ENCODE results near the gene OR2A14. TPM values are rescaled to one million over a fixed set of nuclear protein-coding genes. Genes with fewer than 3 reads are reported as not detected.
A peak's percentile ranks its signal among the peaks of the same experiment; 100 is the strongest.
"Not testable (repeated sequence)": the region's sequence is repeated elsewhere in the genome, so short reads cannot be mapped to it uniquely, and the experiment has no call there.

Gene OR2A14
- total RNA-seq, 2 donors from 2014 or later = not detected

DNA sequence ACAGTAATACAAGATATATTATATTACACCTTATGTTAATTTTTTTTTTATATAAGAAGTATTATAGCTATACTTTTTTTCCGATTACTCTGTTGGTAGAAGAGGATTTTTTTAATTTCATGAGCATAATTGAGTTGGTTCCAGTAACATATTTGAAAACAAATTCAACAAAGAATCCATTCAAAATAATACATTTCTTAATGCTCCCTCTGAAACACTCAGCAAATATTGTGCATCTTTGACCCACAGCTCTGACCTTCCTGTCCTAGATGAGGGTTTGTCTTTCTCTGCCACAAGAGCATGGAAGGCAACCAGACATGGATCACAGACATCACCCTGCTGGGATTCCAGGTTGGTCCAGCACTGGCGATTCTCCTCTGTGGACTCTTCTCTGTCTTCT lies 13.7 kb upstream of the OR2A14 start, which contains the start of gene OR2A2:
Gene OR2A2, plus strand, starts transcription at position 301 of the 400 bp plus-strand sequence. Its CDS starts 0 bp downstream, at position 301.
- intact Hi-C loops (cut with DNase I) = no loop called here
- TF ChIP-seq POLR2AphosphoS5 (IDR thresholded peaks at IDR 0.05) (no peak), POLR2A (IDR thresholded peaks at IDR 0.05) (no peak)
- TF ChIP-seq, protein P1, sequence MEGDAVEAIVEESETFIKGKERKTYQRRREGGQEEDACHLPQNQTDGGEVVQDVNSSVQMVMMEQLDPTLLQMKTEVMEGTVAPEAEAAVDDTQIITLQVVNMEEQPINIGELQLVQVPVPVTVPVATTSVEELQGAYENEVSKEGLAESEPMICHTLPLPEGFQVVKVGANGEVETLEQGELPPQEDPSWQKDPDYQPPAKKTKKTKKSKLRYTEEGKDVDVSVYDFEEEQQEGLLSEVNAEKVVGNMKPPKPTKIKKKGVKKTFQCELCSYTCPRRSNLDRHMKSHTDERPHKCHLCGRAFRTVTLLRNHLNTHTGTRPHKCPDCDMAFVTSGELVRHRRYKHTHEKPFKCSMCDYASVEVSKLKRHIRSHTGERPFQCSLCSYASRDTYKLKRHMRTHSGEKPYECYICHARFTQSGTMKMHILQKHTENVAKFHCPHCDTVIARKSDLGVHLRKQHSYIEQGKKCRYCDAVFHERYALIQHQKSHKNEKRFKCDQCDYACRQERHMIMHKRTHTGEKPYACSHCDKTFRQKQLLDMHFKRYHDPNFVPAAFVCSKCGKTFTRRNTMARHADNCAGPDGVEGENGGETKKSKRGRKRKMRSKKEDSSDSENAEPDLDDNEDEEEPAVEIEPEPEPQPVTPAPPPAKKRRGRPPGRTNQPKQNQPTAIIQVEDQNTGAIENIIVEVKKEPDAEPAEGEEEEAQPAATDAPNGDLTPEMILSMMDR (IDR thresholded peaks at IDR 0.05) = no peak
- 86% methylated on average over 2 of the region's 2 CpGs for WGBS
- Histone ChIP-seq H3K27ac (no peak within 1 kb of the TSS), H3K27me3 (replicated peaks; ENCODE audit: insufficient read depth) (no peaks in the 10 kb centered on the region), H3K4me3 (no peak within 1 kb of the TSS), H3K4me1 (replicated peaks) (no peaks in the 10 kb centered on the region), H3K9me3 (no peaks in the 10 kb centered on the region), H3K36me3 (no peaks in the 10 kb centered on the region)
- DNase-seq (ENCODE audit: low spot score) = no peak

DNA sequence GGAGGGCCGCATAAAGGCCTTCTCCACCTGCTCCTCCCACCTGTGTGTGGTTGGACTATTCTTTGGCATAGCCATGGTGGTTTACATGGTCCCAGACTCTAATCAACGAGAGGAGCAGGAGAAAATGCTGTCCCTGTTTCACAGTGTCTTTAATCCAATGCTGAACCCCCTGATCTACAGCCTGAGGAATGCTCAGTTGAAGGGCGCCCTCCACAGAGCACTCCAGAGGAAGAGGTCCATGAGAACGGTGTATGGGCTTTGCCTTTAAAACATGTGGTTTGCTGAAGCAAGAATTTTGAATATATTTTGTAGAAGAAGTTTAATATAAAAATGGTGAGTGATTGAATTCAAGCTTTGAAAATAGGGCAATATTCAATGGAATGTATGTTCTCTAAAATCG lies 12.7 kb upstream of the OR2A14 start:
- Histone ChIP-seq H3K27ac (no peak overlapping the region), H3K27me3 (replicated peaks; ENCODE audit: insufficient read depth) (no peaks in the 10 kb centered on the region), H3K9me3 (no peaks in the 10 kb centered on the region), H3K36me3 (no peaks in the 10 kb centered on the region), H3K4me1 (replicated peaks) (no peaks in the 10 kb centered on the region), H3K4me3 (no peak overlapping the region)
- WGBS = 75% methylated on average over 5 of the region's 5 CpGs
- no peak for DNase-seq (ENCODE audit: low spot score)
- intact Hi-C loops (cut with DNase I) = no loop called here
- TF ChIP-seq POLR2A (IDR thresholded peaks at IDR 0.05) (no peak), POLR2AphosphoS5 (IDR thresholded peaks at IDR 0.05) (no peak)
- TF ChIP-seq, protein P1 (IDR thresholded peaks at IDR 0.05) = no peak

DNA sequence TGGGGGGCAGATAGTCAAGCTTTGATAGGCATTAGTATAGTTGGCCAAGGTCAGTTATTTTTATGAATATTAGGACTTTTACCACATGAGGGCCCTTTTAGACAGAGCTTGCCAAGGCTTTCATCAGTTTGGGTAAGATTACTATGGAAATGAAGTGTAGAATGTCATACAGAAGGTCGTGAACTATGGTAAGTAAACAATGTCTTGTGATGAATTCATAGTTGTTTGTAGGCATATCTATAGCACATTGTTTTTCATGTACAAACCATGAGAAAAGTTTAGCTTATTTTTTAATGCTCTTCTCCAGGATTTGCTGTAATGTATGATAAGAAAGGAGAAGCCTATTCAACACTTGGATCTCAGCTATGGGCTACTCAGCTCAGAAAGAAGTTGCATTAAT lies 9.3 kb upstream of the OR2A14 start:
- TF ChIP-seq POLR2A (IDR thresholded peaks at IDR 0.05) = no peak
- TF ChIP-seq POLR2AphosphoS5 (IDR thresholded peaks at IDR 0.05) = no peak
- TF ChIP-seq, protein P1 (IDR thresholded peaks at IDR 0.05) = no peak
- Histone ChIP-seq H3K27ac (no peak overlapping the region), H3K9me3 (no peaks in the 10 kb centered on the region), H3K27me3 (replicated peaks; ENCODE audit: insufficient read depth) (no peaks in the 10 kb centered on the region), H3K4me3 (no peak overlapping the region), H3K36me3 (no peaks in the 10 kb centered on the region), H3K4me1 (replicated peaks) (no peaks in the 10 kb centered on the region)
- 38% methylated on average over 1 of the region's 1 CpG for WGBS
- DNase-seq (ENCODE audit: low spot score) = no peak
- intact Hi-C loops (cut with DNase I) = no loop called here

DNA sequence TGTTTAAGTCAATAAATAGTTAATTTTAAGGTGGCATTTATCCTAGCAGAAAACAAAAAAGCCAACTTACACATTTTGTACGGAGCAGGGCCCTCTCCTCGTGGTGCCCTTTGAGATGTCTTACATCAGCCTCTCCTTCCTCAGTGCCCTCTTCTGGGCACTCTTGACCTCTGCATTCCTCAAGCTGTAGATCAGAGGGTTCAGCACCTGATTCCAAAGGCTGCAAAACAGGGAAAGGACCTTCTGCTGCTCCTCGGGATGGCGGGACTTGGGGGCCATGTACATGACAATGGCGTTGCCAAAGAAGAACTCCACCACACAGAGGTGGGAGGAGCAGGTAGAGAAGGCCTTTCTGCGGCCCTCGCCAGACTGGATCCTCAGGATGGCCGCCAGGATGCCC lies 4.6 kb upstream of the OR2A14 start:
- no peaks in the 10 kb centered on the region for H3K9me3 ChIP-seq
- no peak for DNase-seq (ENCODE audit: low spot score)
- whole genome bisulfite sequencing = 73% methylated on average over 8 of the region's 8 CpGs
- intact Hi-C loops (cut with DNase I) = no loop called here
- TF ChIP-seq POLR2AphosphoS5 (IDR thresholded peaks at IDR 0.05) (no peak), POLR2A (IDR thresholded peaks at IDR 0.05) (no peak)
- H3K36me3 ChIP-seq = no peaks in the 10 kb centered on the region
- H3K4me1 ChIP-seq (replicated peaks) = no peaks in the 10 kb centered on the region
- H3K27ac ChIP-seq = no peak overlapping the region
- no peak overlapping the region for H3K4me3 ChIP-seq
- H3K27me3 ChIP-seq (replicated peaks; ENCODE audit: insufficient read depth) = no peaks in the 10 kb centered on the region

DNA sequence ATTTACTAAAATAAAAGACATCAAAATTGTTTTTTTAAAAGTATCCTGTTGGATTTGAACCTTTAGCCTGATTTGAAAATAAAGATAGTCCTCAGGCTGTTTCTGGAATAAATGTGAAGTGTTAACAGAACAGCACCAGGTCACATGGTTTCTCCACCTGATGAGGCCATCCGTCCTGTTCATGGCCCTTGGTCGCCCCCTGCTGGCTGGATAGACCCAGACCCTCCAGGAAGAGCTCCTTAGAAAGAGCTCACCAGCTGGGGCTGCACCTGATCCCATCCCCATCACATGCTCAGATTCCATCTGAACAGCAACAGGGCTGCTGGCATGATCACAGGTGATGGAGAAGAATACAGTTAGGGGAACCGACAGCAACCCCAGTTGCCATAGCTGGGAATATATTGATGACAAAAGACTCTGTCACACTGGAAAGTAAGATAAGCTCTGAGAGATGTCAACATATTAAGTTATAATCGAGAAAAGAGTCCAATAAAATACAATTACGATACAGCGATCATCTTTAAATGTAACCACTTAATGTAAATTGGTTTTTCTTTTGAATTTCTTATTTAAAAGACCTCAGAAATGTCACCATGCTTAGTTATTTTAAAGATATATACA lies 4.8 kb downstream of the OR2A14 start:
- no peaks in the 10 kb centered on the region for H3K9me3 ChIP-seq
- TF ChIP-seq POLR2A (IDR thresholded peaks at IDR 0.05) (no peak), POLR2AphosphoS5 (IDR thresholded peaks at IDR 0.05) (peak; percentile 32)
- TF ChIP-seq, protein P1 (IDR thresholded peaks at IDR 0.05) = peak; percentile 58 to 69 (median 66)
- H3K36me3 ChIP-seq = no peaks in the 10 kb centered on the region
- H3K27me3 ChIP-seq (replicated peaks; ENCODE audit: insufficient read depth) = no peaks in the 10 kb centered on the region
- 38% methylated on average over 6 of the region's 6 CpGs for WGBS
- H3K4me3 ChIP-seq = no peak overlapping the region
- DNase-seq (ENCODE audit: low spot score) = peak; percentile 76
- H3K4me1 ChIP-seq (replicated peaks) = no peaks in the 10 kb centered on the region
- no peak overlapping the region for H3K27ac ChIP-seq
- intact Hi-C loops (cut with DNase I) = no loop called here

DNA sequence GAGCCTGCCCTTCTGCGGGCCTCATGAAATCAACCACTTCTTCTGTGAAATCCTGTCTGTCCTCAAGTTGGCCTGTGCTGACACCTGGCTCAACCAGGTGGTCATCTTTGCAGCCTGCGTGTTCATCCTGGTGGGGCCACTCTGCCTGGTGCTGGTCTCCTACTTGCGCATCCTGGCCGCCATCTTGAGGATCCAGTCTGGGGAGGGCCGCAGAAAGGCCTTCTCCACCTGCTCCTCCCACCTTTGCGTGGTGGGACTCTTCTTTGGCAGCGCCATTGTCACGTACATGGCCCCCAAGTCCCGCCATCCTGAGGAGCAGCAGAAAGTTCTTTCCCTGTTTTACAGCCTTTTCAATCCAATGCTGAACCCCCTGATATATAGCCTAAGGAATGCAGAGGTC lies 6.6 kb downstream of the OR2A14 start:
- H3K27me3 ChIP-seq (replicated peaks; ENCODE audit: insufficient read depth); intact Hi-C loops (cut with DNase I); DNase-seq (ENCODE audit: low spot score); H3K27ac ChIP-seq; H3K4me1 ChIP-seq (replicated peaks); H3K9me3 ChIP-seq; H3K36me3 ChIP-seq; H3K4me3 ChIP-seq: not testable (repeated sequence)
- 97% methylated on average over 9 of the region's 9 CpGs for WGBS
